GM12872 (cell line): ENCODE measurements around the gene RAB22A.

Experiments used
- CTCF ChIP-seq: IDR thresholded peaks from 3 replicates; pipeline ENCODE4 v1.5.1; 2011; ENCODE audit warnings: low read depth, mild to moderate bottlenecking, low read length, moderate library complexity; ENCODE audit not compliant: insufficient read depth

The RAB22A gene

GRCh38 chr20:58381627-58382026 is 72.1 kb downstream of the RAB22A start:
- no peak for TF ChIP-seq CTCF

- no peak for TF ChIP-seq CTCF
Measured at GRCh38 chr20:58382096-58382495, 72.6 kb downstream of the RAB22A start.

GRCh38 chr20:58384821-58385220 is 75.3 kb downstream of the RAB22A start:
- no peak for TF ChIP-seq CTCF

GRCh38 chr20:58388028-58388601 is 78.6 kb downstream of the RAB22A start:
- no peak for TF ChIP-seq CTCF

GRCh38 chr20:58388882-58389323 is 79.4 kb downstream of the RAB22A start, which contains the start of gene VAPB:
Gene VAPB, plus strand, starts transcription at chr20:58389229. Its CDS starts 231 bp downstream, at chr20:58389460.
- TF ChIP-seq CTCF, result no peak

GRCh38 chr20:58389324-58389967 is 79.9 kb downstream of the RAB22A start:
- no peak for TF ChIP-seq CTCF

- TF ChIP-seq CTCF, result no peak
Measured at GRCh38 chr20:58389968-58390658, 80.6 kb downstream of the RAB22A start.
